IgD-negative memory B cell (primary cell): ENCODE data around the gene GATA5. TPM values are rescaled to one million over a fixed set of nuclear protein-coding genes. Genes with fewer than 3 reads are reported as not detected.

Source experiments
- H3K27ac Mint-ChIP-seq, 3 donors: one replicate each; pipeline ENCODE4 v1.8.0; 2020 to 2022; ENCODE audit warnings: mild to moderate bottlenecking in 3 of 3, mixed read lengths in 3 of 3, moderate library complexity in 1 of 3
- H3K27me3 Mint-ChIP-seq: one replicate; pipeline ENCODE4 v1.8.0; 2021; ENCODE audit warnings: mixed read lengths
- H3K36me3 Mint-ChIP-seq: one replicate; pipeline ENCODE4 v1.8.0; 2020; ENCODE audit warnings: mild to moderate bottlenecking, mixed read lengths
- H3K4me1 Mint-ChIP-seq, 3 donors: one replicate each; pipeline ENCODE4 v1.8.0; 2020 to 2022; ENCODE audit warnings: mixed read lengths in 3 of 3, mild to moderate bottlenecking in 1 of 3
- H3K4me3 Mint-ChIP-seq, 4 donors: one replicate each; pipeline ENCODE4 v1.8.0; 2020 to 2022; ENCODE audit warnings: mild to moderate bottlenecking in 4 of 4, mixed read lengths in 4 of 4, moderate library complexity in 3 of 4
- H3K9me3 Mint-ChIP-seq, 3 donors: one replicate each; pipeline ENCODE4 v1.8.0; 2020 to 2021; ENCODE audit warnings: mixed read lengths in 3 of 3, mild to moderate bottlenecking in 1 of 3
- polyA plus RNA-seq: library from polyadenylated mRNA; unstranded; fragments of 300-500 nt; fragmentation: Illumina TruSeq; gene quantifications from one replicate; pipeline ENCODE4 v1.2.3, GENCODE V29; 2021

The GATA5 gene
- polyA plus RNA-seq, 1 donor from 2014 or later: not detected

GRCh38 chr20:62422636-62423325, 53.0 kb downstream of the GATA5 start:
- Mint-ChIP-seq H3K9me3 (no peaks in the 10 kb centered on the region), H3K4me3 (no peak overlapping the region), H3K4me1 (peaks cover 0 to 2% (median 0%) of the 10 kb centered on the region in 3 donors), H3K27ac (no peak overlapping the region), H3K36me3 (no peaks in the 10 kb centered on the region), H3K27me3 (peaks cover 3% of the 10 kb centered on the region)

- Mint-ChIP-seq H3K9me3 (no peaks in the 10 kb centered on the region), H3K27ac (peak overlapping the region in 1 of 3 donors; percentile 39), H3K4me3 (no peak overlapping the region), H3K27me3 (peaks cover 3% of the 10 kb centered on the region), H3K4me1 (peaks cover 0 to 2% (median 0%) of the 10 kb centered on the region in 3 donors), H3K36me3 (no peaks in the 10 kb centered on the region)
These were observed 54.1 kb downstream of the GATA5 start for GRCh38 chr20:62421716-62421990.

GRCh38 chr20:62420846-62421715, 54.7 kb downstream of the GATA5 start:
- Mint-ChIP-seq H3K4me1 (peaks cover 0 to 2% (median 0%) of the 10 kb centered on the region in 3 donors), H3K36me3 (no peaks in the 10 kb centered on the region), H3K4me3 (no peak overlapping the region), H3K27ac (no peak overlapping the region), H3K27me3 (peaks cover 3% of the 10 kb centered on the region), H3K9me3 (no peaks in the 10 kb centered on the region)

- peaks cover 3% of the 10 kb centered on the region for H3K27me3 Mint-ChIP-seq
- H3K36me3 Mint-ChIP-seq: no peaks in the 10 kb centered on the region
- H3K4me3 Mint-ChIP-seq: no peak overlapping the region
- H3K27ac Mint-ChIP-seq: no peak overlapping the region
- peaks cover 0 to 2% (median 0%) of the 10 kb centered on the region in 3 donors for H3K4me1 Mint-ChIP-seq
- H3K9me3 Mint-ChIP-seq: no peaks in the 10 kb centered on the region
These were observed 56.0 kb downstream of the GATA5 start for GRCh38 chr20:62419759-62420158.

- Mint-ChIP-seq H3K27me3 (peaks cover 3% of the 10 kb centered on the region), H3K9me3 (no peaks in the 10 kb centered on the region), H3K27ac (no peak overlapping the region), H3K4me3 (peak overlapping the region in 1 of 4 donors; percentile 54), H3K4me1 (peaks cover 0 to 2% (median 0%) of the 10 kb centered on the region in 3 donors), H3K36me3 (no peaks in the 10 kb centered on the region)
These were observed 56.9 kb downstream of the GATA5 start for GRCh38 chr20:62418709-62419487.

- no peaks in the 10 kb centered on the region for H3K9me3 Mint-ChIP-seq
- H3K27ac Mint-ChIP-seq: no peak overlapping the region
- peaks cover 0 to 2% (median 0%) of the 10 kb centered on the region in 3 donors for H3K4me1 Mint-ChIP-seq
- H3K27me3 Mint-ChIP-seq: no peaks in the 10 kb centered on the region
- no peaks in the 10 kb centered on the region for H3K36me3 Mint-ChIP-seq
- peak overlapping the region in 1 of 4 donors; percentile 54 for H3K4me3 Mint-ChIP-seq
These were observed 57.6 kb downstream of the GATA5 start for GRCh38 chr20:62417981-62418708.

- H3K9me3 Mint-ChIP-seq: no peaks in the 10 kb centered on the region
- H3K36me3 Mint-ChIP-seq: no peaks in the 10 kb centered on the region
- H3K4me1 Mint-ChIP-seq: peaks cover 0 to 2% (median 0%) of the 10 kb centered on the region in 3 donors
- peak overlapping the region in 1 of 4 donors; percentile 57 for H3K4me3 Mint-ChIP-seq
- no peaks in the 10 kb centered on the region for H3K27me3 Mint-ChIP-seq
- peak overlapping the region in 1 of 3 donors; percentile 31 for H3K27ac Mint-ChIP-seq
These were observed 58.9 kb downstream of the GATA5 start for GRCh38 chr20:62416651-62417637.

- no peak overlapping the region for H3K4me3 Mint-ChIP-seq
- peaks cover 0 to 2% (median 0%) of the 10 kb centered on the region in 3 donors for H3K4me1 Mint-ChIP-seq
- H3K36me3 Mint-ChIP-seq: no peaks in the 10 kb centered on the region
- H3K9me3 Mint-ChIP-seq: no peaks in the 10 kb centered on the region
- no peaks in the 10 kb centered on the region for H3K27me3 Mint-ChIP-seq
- no peak overlapping the region for H3K27ac Mint-ChIP-seq
These were observed 60.3 kb downstream of the GATA5 start for GRCh38 chr20:62415354-62416111.

- H3K9me3 Mint-ChIP-seq: no peaks in the 10 kb centered on the region
- peaks cover 3% of the 10 kb centered on the region for H3K27me3 Mint-ChIP-seq
- no peak overlapping the region for H3K27ac Mint-ChIP-seq
- H3K36me3 Mint-ChIP-seq: no peaks in the 10 kb centered on the region
- peaks cover 0 to 7% (median 0%) of the 10 kb centered on the region in 3 donors for H3K4me1 Mint-ChIP-seq
- no peak overlapping the region for H3K4me3 Mint-ChIP-seq
These were observed 61.8 kb downstream of the GATA5 start for GRCh38 chr20:62413896-62414481.

Other genes starting within 250 kb of the GATA5 start
- gene OSBPL2, start 237.5 kb downstream of the GATA5 start, polyA plus RNA-seq: 25.6 TPM
- 149 TPM for gene ADRM1, start 173.0 kb downstream of the GATA5 start, polyA plus RNA-seq
- 10.1 TPM for gene LAMA5, start 108.7 kb downstream of the GATA5 start, polyA plus RNA-seq
- 3,148 TPM for gene RPS21, start 88.9 kb downstream of the GATA5 start, polyA plus RNA-seq
- gene CABLES2, start 68.7 kb downstream of the GATA5 start, polyA plus RNA-seq: 1.1 TPM
- not detected for gene RBBP8NL, start 48.5 kb downstream of the GATA5 start, polyA plus RNA-seq
- gene SLCO4A1, start 166.5 kb upstream of the GATA5 start, polyA plus RNA-seq: 3.4 TPM
- gene NTSR1, start 232.8 kb upstream of the GATA5 start, polyA plus RNA-seq: not detected